Suprapubic skin (tissue), 4 donors: ENCODE results near the gene KAZN. TPM values are rescaled to one million over a fixed set of nuclear protein-coding genes. Genes with fewer than 3 reads are reported as not detected.

Experiments used
- DNase-seq, 2 donors: peaks; one replicate each; pipeline ENCODE4 v3.0.0-alpha.2; 2019; ENCODE audit warnings: low spot score in 2 of 2
- H3K27ac ChIP-seq: fragments of 200-600 bp; sonication (generic); one replicate; pipeline ENCODE4 v1.5.1; 2019
- H3K27me3 ChIP-seq: fragments of 200-600 bp; sonication (generic); one replicate; pipeline ENCODE4 v1.5.1; 2019
- H3K36me3 ChIP-seq: fragments of 200-600 bp; sonication (generic); one replicate; pipeline ENCODE4 v1.5.1; 2019
- H3K4me1 ChIP-seq: fragments of 200-600 bp; sonication (generic); one replicate; pipeline ENCODE4 v1.5.1; 2019
- H3K4me3 ChIP-seq: fragments of 200-600 bp; sonication (generic); one replicate; pipeline ENCODE4 v1.5.1; 2019; ENCODE audit warnings: mild to moderate bottlenecking
- H3K9me3 ChIP-seq: fragments of 200-600 bp; sonication (generic); one replicate; pipeline ENCODE4 v1.5.1; 2019
- EP300 ChIP-seq: sonication (generic); formaldehyde crosslinking; IDR thresholded peaks from one replicate; pipeline ENCODE4 v1.6.1; 2017; ENCODE audit warnings: antibody characterized with exemption
- POLR2A ChIP-seq, 2 donors: fragments of 450-650 bp; IDR thresholded peaks; one replicate each; pipeline ENCODE4 v1.6.1; 2017; ENCODE audit warnings: antibody characterized with exemption in 2 of 2, mild to moderate bottlenecking in 2 of 2, moderate library complexity in 2 of 2
- POLR2AphosphoS5 ChIP-seq, 3 donors: sonication (generic); formaldehyde crosslinking; IDR thresholded peaks; one replicate each; pipeline ENCODE4 v1.6.1; 2017; ENCODE audit warnings: antibody characterized with exemption in 3 of 3
- WGBS: methylation state at CpG from one replicate; pipeline ENCODE4 v1.1.5; 2018; 5-methylcytosine and 5-hydroxymethylcytosine counted together
- total RNA-seq, 4 donors: library from RNA; depleted of rRNA; stranded (reverse); fragments of >200 nt; gene quantifications; one replicate each; pipeline ENCODE4 v1.1.0, GENCODE V29; 2016
- TF ChIP-seq, protein P1 (sequence below), 2 donors: fragments of 200-600 bp in 1 of 2; fragments of 450-650 bp in 1 of 2; sonication (generic) in 1 of 2; IDR thresholded peaks; one replicate each; pipeline ENCODE4 v1.5.1; 2016 to 2019; ENCODE audit warnings: antibody characterized with exemption in 2 of 2, mild to moderate bottlenecking in 1 of 2, moderate library complexity in 1 of 2

Gene KAZN
- total RNA-seq, 4 donors from 2014 or later, result 29.2 to 37.5 (median 31.7) TPM

DNA sequence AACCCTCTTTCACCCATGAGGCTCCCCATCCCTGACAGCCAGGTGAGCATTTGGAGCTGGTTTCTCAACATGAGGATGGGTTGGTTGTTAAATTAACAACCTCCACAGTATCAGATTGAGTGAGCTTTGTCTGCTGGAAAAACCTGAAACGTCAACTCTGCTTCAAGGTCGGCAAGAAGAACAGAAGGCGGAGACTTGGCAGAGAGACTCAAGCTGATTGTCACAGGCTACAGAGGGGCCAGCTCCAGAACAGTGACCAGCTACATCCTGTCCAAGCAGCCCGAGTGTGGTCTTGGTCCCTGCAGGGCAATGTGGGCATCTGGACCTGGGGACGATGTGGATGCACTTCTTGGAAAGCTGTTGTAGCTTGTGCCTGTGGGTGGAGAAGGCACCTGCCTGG lies 518.5 kb downstream of the KAZN start:
- no peak for DNase-seq
- Histone ChIP-seq H3K4me3 (no peak overlapping the region), H3K36me3 (no peaks in the 10 kb centered on the region), H3K4me1 (peaks cover 2% of the 10 kb centered on the region), H3K27me3 (no peaks in the 10 kb centered on the region), H3K9me3 (no peaks in the 10 kb centered on the region), H3K27ac (no peak overlapping the region)
- 49% methylated on average over 4 of the region's 5 CpGs for WGBS
- TF ChIP-seq POLR2A (IDR thresholded peaks at IDR 0.05) (no peak), POLR2AphosphoS5 (IDR thresholded peaks at IDR 0.05) (no peak), EP300 (no peak)
- TF ChIP-seq, protein P1, sequence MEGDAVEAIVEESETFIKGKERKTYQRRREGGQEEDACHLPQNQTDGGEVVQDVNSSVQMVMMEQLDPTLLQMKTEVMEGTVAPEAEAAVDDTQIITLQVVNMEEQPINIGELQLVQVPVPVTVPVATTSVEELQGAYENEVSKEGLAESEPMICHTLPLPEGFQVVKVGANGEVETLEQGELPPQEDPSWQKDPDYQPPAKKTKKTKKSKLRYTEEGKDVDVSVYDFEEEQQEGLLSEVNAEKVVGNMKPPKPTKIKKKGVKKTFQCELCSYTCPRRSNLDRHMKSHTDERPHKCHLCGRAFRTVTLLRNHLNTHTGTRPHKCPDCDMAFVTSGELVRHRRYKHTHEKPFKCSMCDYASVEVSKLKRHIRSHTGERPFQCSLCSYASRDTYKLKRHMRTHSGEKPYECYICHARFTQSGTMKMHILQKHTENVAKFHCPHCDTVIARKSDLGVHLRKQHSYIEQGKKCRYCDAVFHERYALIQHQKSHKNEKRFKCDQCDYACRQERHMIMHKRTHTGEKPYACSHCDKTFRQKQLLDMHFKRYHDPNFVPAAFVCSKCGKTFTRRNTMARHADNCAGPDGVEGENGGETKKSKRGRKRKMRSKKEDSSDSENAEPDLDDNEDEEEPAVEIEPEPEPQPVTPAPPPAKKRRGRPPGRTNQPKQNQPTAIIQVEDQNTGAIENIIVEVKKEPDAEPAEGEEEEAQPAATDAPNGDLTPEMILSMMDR (IDR thresholded peaks at IDR 0.05), result no peak

DNA sequence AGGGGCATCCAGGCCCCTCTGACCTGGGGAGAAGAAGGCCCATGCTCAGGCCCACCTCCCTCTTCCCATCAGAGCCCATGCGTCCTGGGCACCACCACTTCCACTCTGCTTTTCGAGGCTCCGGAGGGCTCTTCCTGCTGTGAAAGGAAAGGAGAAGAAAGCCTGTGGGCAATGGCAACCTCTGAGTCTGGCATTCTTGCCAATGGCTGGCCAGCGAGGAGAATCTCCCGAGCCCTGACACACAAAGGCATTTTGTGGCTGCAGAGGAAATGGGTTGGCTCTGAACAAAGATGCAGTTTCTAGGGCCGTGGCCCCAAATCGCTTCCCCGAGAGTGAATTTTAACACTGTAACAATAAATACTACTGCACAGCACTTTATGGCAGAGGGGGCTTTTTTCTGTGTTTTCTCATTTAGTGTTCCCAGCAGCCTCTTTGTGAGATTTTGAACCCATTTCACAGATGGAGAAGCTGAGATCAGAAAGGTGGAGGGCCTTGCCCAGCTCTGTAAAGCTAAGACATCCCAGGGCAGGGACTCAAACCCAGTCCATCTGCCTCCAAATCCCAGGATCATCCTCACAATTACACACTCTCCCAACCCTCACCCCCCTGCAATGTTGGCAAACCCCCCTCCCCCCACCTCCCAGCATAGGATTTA lies 519.3 kb downstream of the KAZN start:
- no peak overlapping the region for H3K27ac ChIP-seq
- peaks cover 2% of the 10 kb centered on the region for H3K4me1 ChIP-seq
- H3K36me3 ChIP-seq, result no peaks in the 10 kb centered on the region
- H3K27me3 ChIP-seq, result no peaks in the 10 kb centered on the region
- no peaks in the 10 kb centered on the region for H3K9me3 ChIP-seq
- DNase-seq, result no peak
- WGBS, result 85% methylated on average over 8 of the region's 8 CpGs
- no peak for TF ChIP-seq POLR2AphosphoS5 (IDR thresholded peaks at IDR 0.05)
- TF ChIP-seq, protein P1 (IDR thresholded peaks at IDR 0.05), result no peak
- TF ChIP-seq EP300, result no peak
- TF ChIP-seq POLR2A (IDR thresholded peaks at IDR 0.05), result no peak
- no peak overlapping the region for H3K4me3 ChIP-seq

DNA sequence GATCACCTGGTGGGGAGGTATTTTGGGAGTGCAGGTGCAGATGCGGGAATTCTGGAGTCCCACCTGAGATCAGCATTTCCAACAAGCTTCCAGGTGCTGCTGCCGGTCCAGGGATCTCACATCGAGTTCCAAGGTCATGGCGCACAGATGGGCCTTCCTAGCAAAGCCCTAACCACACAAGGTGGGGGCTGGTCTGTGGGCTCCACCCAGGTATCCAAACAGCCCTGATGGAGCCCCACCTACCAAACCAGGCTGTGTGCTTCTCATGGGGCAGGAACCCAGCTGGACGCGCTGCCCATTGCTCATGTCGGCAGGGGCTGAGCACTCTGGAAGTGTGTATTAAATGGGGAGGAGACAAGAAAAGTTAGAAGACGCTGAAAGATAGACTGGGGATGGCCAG lies 520.1 kb downstream of the KAZN start:
- Histone ChIP-seq H3K36me3 (no peaks in the 10 kb centered on the region), H3K4me3 (no peak overlapping the region), H3K27ac (no peak overlapping the region), H3K27me3 (no peaks in the 10 kb centered on the region), H3K4me1 (peaks cover 2% of the 10 kb centered on the region), H3K9me3 (no peaks in the 10 kb centered on the region)
- no peak for DNase-seq
- no peak for TF ChIP-seq EP300
- TF ChIP-seq, protein P1 (IDR thresholded peaks at IDR 0.05), result no peak
- no peak for TF ChIP-seq POLR2AphosphoS5 (IDR thresholded peaks at IDR 0.05)
- 89% methylated on average over 5 of the region's 8 CpGs for WGBS

DNA sequence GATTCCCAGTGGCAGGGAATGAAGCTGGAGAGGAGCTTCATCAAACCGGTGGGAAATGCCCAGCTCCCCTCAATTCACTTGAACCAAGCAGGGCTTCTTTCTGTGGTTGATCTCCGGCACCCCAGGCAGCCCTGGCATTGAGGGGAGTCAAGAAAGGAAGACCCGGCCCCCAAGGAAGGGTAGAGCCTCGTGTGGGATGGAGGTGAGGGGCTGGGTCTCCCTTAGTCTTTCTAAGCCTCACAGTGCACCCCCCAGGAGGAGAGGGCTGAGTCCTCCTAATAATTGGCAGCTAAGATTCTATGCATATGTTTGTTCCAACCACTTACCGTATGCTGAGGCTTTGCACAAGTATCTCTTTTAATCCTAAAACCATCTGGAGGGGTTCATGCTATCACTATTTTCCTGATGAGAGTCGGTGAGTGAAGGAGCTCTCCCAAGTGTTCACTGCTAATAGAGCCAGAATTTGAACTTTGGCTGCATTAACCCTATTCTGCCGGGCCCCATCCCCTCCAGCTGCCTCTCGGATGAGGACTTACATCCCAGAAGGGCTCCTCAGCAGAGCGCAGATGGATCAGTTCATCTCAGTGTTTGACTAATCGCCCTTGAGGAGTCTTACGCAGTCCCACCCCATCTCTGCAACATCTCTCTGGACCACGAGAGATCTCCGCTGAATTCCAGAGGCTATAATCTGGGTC lies 521.9 kb downstream of the KAZN start:
- no peak overlapping the region for H3K4me3 ChIP-seq
- DNase-seq, result no peak
- H3K4me1 ChIP-seq, result peaks cover 2% of the 10 kb centered on the region
- no peaks in the 10 kb centered on the region for H3K9me3 ChIP-seq
- H3K27me3 ChIP-seq, result no peaks in the 10 kb centered on the region
- 86% methylated on average over 13 of the region's 13 CpGs for WGBS
- no peak overlapping the region for H3K27ac ChIP-seq
- H3K36me3 ChIP-seq, result no peaks in the 10 kb centered on the region
- TF ChIP-seq, protein P1 (IDR thresholded peaks at IDR 0.05), result no peak
- TF ChIP-seq EP300 (no peak), POLR2A (IDR thresholded peaks at IDR 0.05) (no peak), POLR2AphosphoS5 (IDR thresholded peaks at IDR 0.05) (no peak)

DNA sequence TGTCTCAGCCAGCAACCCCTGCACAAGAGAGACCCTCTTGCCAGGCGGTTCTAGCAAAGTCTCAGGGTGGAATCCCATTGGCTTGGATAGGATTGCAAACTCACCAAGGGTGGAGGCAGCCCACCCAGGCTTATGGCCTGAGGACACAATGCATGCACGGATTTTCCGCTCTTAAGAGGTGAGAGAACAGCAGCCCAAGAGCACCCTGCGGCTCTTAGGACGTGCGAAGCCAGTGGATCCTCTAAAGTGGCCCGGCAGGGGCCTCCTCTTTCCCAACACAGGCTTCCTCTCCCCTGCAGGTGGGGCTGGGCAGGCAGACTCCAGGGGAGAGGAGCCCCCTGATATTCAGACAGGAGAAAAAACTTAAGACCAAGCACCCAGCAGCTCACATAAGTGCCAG lies 523.8 kb downstream of the KAZN start:
- H3K4me3 ChIP-seq, result no peak overlapping the region
- no peaks in the 10 kb centered on the region for H3K4me1 ChIP-seq
- no peaks in the 10 kb centered on the region for H3K9me3 ChIP-seq
- no peaks in the 10 kb centered on the region for H3K27me3 ChIP-seq
- TF ChIP-seq EP300, result no peak
- TF ChIP-seq, protein P1 (IDR thresholded peaks at IDR 0.05), result no peak
- TF ChIP-seq POLR2A (IDR thresholded peaks at IDR 0.05), result no peak
- no peak for TF ChIP-seq POLR2AphosphoS5 (IDR thresholded peaks at IDR 0.05)
- H3K36me3 ChIP-seq, result no peaks in the 10 kb centered on the region
- 88% methylated on average over 7 of the region's 7 CpGs for WGBS
- no peak for DNase-seq
- H3K27ac ChIP-seq, result no peak overlapping the region
